Limb (tissue), 2 donors: ENCODE results near the gene UNC45B.
"Not testable (repeated sequence)": the region's sequence is repeated elsewhere in the genome, so short reads cannot be mapped to it uniquely, and the experiment has no call there.

Source experiments
- DNase-seq, 2 donors: peaks; one replicate each; pipeline ENCODE4 v3.0.0-alpha.2; 2016; ENCODE audit errors: extremely low spot score in 2 of 2

Gene UNC45B

GRCh38 chr17:35147375-35147905, at the start of gene UNC45B:
UNC45B (plus strand) TSS chr17:35147817; CDS start chr17:35148264, 447 bp downstream.
- DNase-seq, result peak in 1 of 2 donors; percentile 40

- no peak for DNase-seq
Measured at GRCh38 chr17:35099908-35100307, 47.7 kb upstream of the UNC45B start.

GRCh38 chr17:35101036-35101435, 46.6 kb upstream of the UNC45B start:
- DNase-seq, result no peak

GRCh38 chr17:35101725-35102124, 45.9 kb upstream of the UNC45B start:
- DNase-seq, result no peak

- no peak for DNase-seq
Measured at GRCh38 chr17:35103271-35103670, 44.3 kb upstream of the UNC45B start.

GRCh38 chr17:35104844-35105450, 42.7 kb upstream of the UNC45B start:
- DNase-seq, result no peak

GRCh38 chr17:35110791-35111190, 36.8 kb upstream of the UNC45B start:
- DNase-seq, result not testable (repeated sequence)

- DNase-seq, result no peak
Measured at GRCh38 chr17:35116845-35117244, 30.8 kb upstream of the UNC45B start.

- DNase-seq, result no peak
Measured at GRCh38 chr17:35117984-35118383, 29.6 kb upstream of the UNC45B start.

GRCh38 chr17:35119370-35120165, 28.0 kb upstream of the UNC45B start, which contains the start of gene RAD51D:
RAD51D (minus strand) TSS chr17:35119860; CDS start chr17:35119613, 247 bp downstream.
- DNase-seq, result peak; percentile 52 to 90

- no peak for DNase-seq
Measured at GRCh38 chr17:35121315-35121714, 26.3 kb upstream of the UNC45B start, which contains the start of gene FNDC8. FNDC8 (plus strand) TSS chr17:35121615; CDS start chr17:35121694, 79 bp downstream.

GRCh38 chr17:35127751-35128514, 19.7 kb upstream of the UNC45B start:
- peak in 1 of 2 donors; percentile 36 for DNase-seq

GRCh38 chr17:35129154-35129972, 18.3 kb upstream of the UNC45B start:
- no peak for DNase-seq

GRCh38 chr17:35129973-35130351, 17.7 kb upstream of the UNC45B start:
- DNase-seq, result no peak

GRCh38 chr17:35130392-35130791, 17.2 kb upstream of the UNC45B start:
- no peak for DNase-seq

GRCh38 chr17:35132099-35132498, 15.5 kb upstream of the UNC45B start:
- DNase-seq, result no peak

- DNase-seq, result no peak
Measured at GRCh38 chr17:35132816-35133550, 14.6 kb upstream of the UNC45B start.

GRCh38 chr17:35135322-35135721, 12.3 kb upstream of the UNC45B start:
- no peak for DNase-seq

- no peak for DNase-seq
Measured at GRCh38 chr17:35138218-35138617, 9.4 kb upstream of the UNC45B start.
